Neural crest cell (in vitro differentiated cells): ENCODE results near the gene SBF2. TPM values are rescaled to one million over a fixed set of nuclear protein-coding genes. Genes with fewer than 3 reads are reported as not detected.

Experiments
- DNase-seq: peaks from one replicate; pipeline ENCODE4 v3.0.0; 2021; ENCODE audit warnings: low read depth, mixed read lengths, low spot score
- H3K27ac Mint-ChIP-seq: one replicate; pipeline ENCODE4 v1.8.0; 2021; ENCODE audit warnings: mild to moderate bottlenecking, mixed read lengths; ENCODE audit not compliant: unreplicated experiment
- H3K27me3 Mint-ChIP-seq: 2 replicates; pipeline ENCODE4 v1.8.0; 2021; ENCODE audit warnings: low read depth, mild to moderate bottlenecking, mixed read lengths
- H3K36me3 Mint-ChIP-seq: 2 replicates; pipeline ENCODE4 v1.8.0; 2021; ENCODE audit warnings: low read depth, mild to moderate bottlenecking, mixed read lengths
- H3K4me1 Mint-ChIP-seq: 2 replicates; pipeline ENCODE4 v1.8.0; 2021; ENCODE audit warnings: mixed read lengths
- H3K4me3 Mint-ChIP-seq: one replicate; pipeline ENCODE4 v1.8.0; 2021; ENCODE audit warnings: mild to moderate bottlenecking, mixed read lengths
- H3K9me3 Mint-ChIP-seq: 2 replicates; pipeline ENCODE4 v1.8.0; 2021; ENCODE audit warnings: mixed read lengths
- CTCF ChIP-seq: fragments of 200-600 bp; sonication (generic); conservative IDR thresholded peaks from 2 replicates; pipeline ENCODE4 v1.5.0; 2021; ENCODE audit warnings: antibody characterized with exemption, mild to moderate bottlenecking
- total RNA-seq: library from RNA; stranded (reverse); gene quantifications from 2 replicates; pipeline ENCODE4 v1.2.1, GENCODE V29; 2021

The SBF2 gene
- total RNA-seq, 1 donor from 2014 or later: 30.2 TPM

- H3K36me3 Mint-ChIP-seq: peaks cover 8% of the 10 kb centered on the region
- no peaks in the 10 kb centered on the region for H3K4me1 Mint-ChIP-seq
- H3K4me3 Mint-ChIP-seq: no peak overlapping the region
- H3K27me3 Mint-ChIP-seq: no peaks in the 10 kb centered on the region
- no peak for DNase-seq
- H3K9me3 Mint-ChIP-seq: peaks cover 7% of the 10 kb centered on the region
- no peak overlapping the region for H3K27ac Mint-ChIP-seq
- TF ChIP-seq CTCF: no peak
Observed at GRCh38 chr11:10211470-10211869, 82.5 kb downstream of the SBF2 start.

- DNase-seq: no peak
- no peaks in the 10 kb centered on the region for H3K4me1 Mint-ChIP-seq
- no peak for TF ChIP-seq CTCF
- H3K9me3 Mint-ChIP-seq: peaks cover 7% of the 10 kb centered on the region
- no peak overlapping the region for H3K27ac Mint-ChIP-seq
- H3K36me3 Mint-ChIP-seq: peaks cover 6% of the 10 kb centered on the region
- no peaks in the 10 kb centered on the region for H3K27me3 Mint-ChIP-seq
- no peak overlapping the region for H3K4me3 Mint-ChIP-seq
Observed at GRCh38 chr11:10209326-10209725, 84.7 kb downstream of the SBF2 start.

- Mint-ChIP-seq H3K4me3 (no peak overlapping the region), H3K36me3 (peaks cover 6% of the 10 kb centered on the region), H3K27me3 (no peaks in the 10 kb centered on the region), H3K27ac (no peak overlapping the region), H3K4me1 (no peaks in the 10 kb centered on the region), H3K9me3 (peaks cover 4% of the 10 kb centered on the region)
- no peak for DNase-seq
- TF ChIP-seq CTCF: peak; percentile 81
Observed at GRCh38 chr11:10208131-10208575, 85.9 kb downstream of the SBF2 start.

- H3K9me3 Mint-ChIP-seq: peaks cover 13% of the 10 kb centered on the region
- no peak overlapping the region for H3K4me3 Mint-ChIP-seq
- H3K27ac Mint-ChIP-seq: peak overlapping the region; percentile 65
- H3K4me1 Mint-ChIP-seq: peaks cover 9% of the 10 kb centered on the region
- no peak for TF ChIP-seq CTCF
- no peak for DNase-seq
- no peaks in the 10 kb centered on the region for H3K27me3 Mint-ChIP-seq
- peaks cover 17% of the 10 kb centered on the region for H3K36me3 Mint-ChIP-seq
Observed at GRCh38 chr11:10205928-10206327, 88.1 kb downstream of the SBF2 start.

- Mint-ChIP-seq H3K4me3 (no peak overlapping the region), H3K27ac (no peak overlapping the region), H3K9me3 (peaks cover 13% of the 10 kb centered on the region), H3K4me1 (peaks cover 14% of the 10 kb centered on the region), H3K27me3 (no peaks in the 10 kb centered on the region), H3K36me3 (peaks cover 17% of the 10 kb centered on the region)
- no peak for DNase-seq
- TF ChIP-seq CTCF: no peak
Observed at GRCh38 chr11:10204021-10204420, 90.0 kb downstream of the SBF2 start.

- Mint-ChIP-seq H3K4me3 (no peak overlapping the region), H3K27me3 (no peaks in the 10 kb centered on the region), H3K9me3 (peaks cover 13% of the 10 kb centered on the region), H3K4me1 (peaks cover 14% of the 10 kb centered on the region), H3K27ac (no peak overlapping the region), H3K36me3 (peaks cover 17% of the 10 kb centered on the region)
- DNase-seq: no peak
- no peak for TF ChIP-seq CTCF
Observed at GRCh38 chr11:10201343-10201742, 92.7 kb downstream of the SBF2 start.
